Fibroblast of skin of abdomen (primary cell): ENCODE data around the gene SHE.

ENCODE experiments used
- DNase-seq: peaks from one replicate; pipeline ENCODE4 v3.0.0-alpha.2; 2013

The SHE gene

GRCh38 chr1:154443274-154444013 lies 58.8 kb downstream of the SHE start:
- no peak for DNase-seq

GRCh38 chr1:154442006-154442740 lies 60.0 kb downstream of the SHE start:
- peak; percentile 37 for DNase-seq

GRCh38 chr1:154441241-154441888 lies 60.8 kb downstream of the SHE start:
- DNase-seq = no peak

- DNase-seq = no peak
Observed at GRCh38 chr1:154440036-154440804, 62.0 kb downstream of the SHE start.

- no peak for DNase-seq
Observed at GRCh38 chr1:154436433-154436832, 65.8 kb downstream of the SHE start.

GRCh38 chr1:154435599-154436200 lies 66.5 kb downstream of the SHE start:
- no peak for DNase-seq

- peak; percentile 54 for DNase-seq
Observed at GRCh38 chr1:154434346-154435085, 67.7 kb downstream of the SHE start.

- DNase-seq = no peak
Observed at GRCh38 chr1:154433161-154433764, 68.9 kb downstream of the SHE start.

- peak; percentile 92 for DNase-seq
Observed at GRCh38 chr1:154431586-154432373, 70.4 kb downstream of the SHE start.

- no peak for DNase-seq
Observed at GRCh38 chr1:154430903-154431302, 71.3 kb downstream of the SHE start.

- DNase-seq = no peak
Observed at GRCh38 chr1:154429841-154430611, 72.2 kb downstream of the SHE start.
